HepG2 (cell line): ENCODE measurements around the gene DPH6. TPM values are rescaled to one million over a fixed set of nuclear protein-coding genes. Genes with fewer than 3 reads are reported as not detected.

Experiments used
- ATAC-seq: fragments of 200-7000 bp; cut with Tn5 transposase; 3 replicates; pipeline ENCODE4 v1.9.1; 2020; ENCODE audit warnings: mild to moderate bottlenecking, moderate library complexity
- BruUV-seq: library from RNA; stranded (reverse); fragments of 400-500 nt; replicated peaks from 2 replicates; lab custom pipeline; 2021; lab: Mats Ljungman, UMichigan
- CTCF ChIA-PET: fragments of 300-600 bp; formaldehyde crosslinking; extraction: SDS; loops from one replicate; lab custom pipeline; 2021; ENCODE audit warnings: low total read pairs, inconsistent platforms, low intra/inter-chr PET ratio; lab: Yijun Ruan, JAX
- POLR2A ChIA-PET: fragments of 350-600 bp; sonication (Branson Sonifier 250); formaldehyde crosslinking; loops from one replicate; lab custom pipeline; 2020; ENCODE audit warnings: antibody characterized with exemption, inconsistent platforms; lab: Yijun Ruan, JAX
- DNase-seq: peaks from one replicate; pipeline ENCODE4 v3.0.0-alpha.2; 2015; ENCODE audit warnings: low spot score
- FAIRE-seq: peaks from 3 replicates; lab custom pipeline; 2011; peaks lifted over from hg19 to GRCh38; lab: Jason Lieb, UNC
- H2AFZ ChIP-seq: one replicate; pipeline ENCODE4 v1.6.1; 2011; ENCODE audit warnings: low read length, inconsistent platforms
- H3K27ac ChIP-seq: fragments of 300-600 bp; 3 replicates; pipeline ENCODE4 v1.8.0; 2011; ENCODE audit warnings: mixed run types, mild to moderate bottlenecking, mixed read lengths, low read length, inconsistent platforms; ENCODE audit not compliant: insufficient read depth; ENCODE audit errors: extremely low read length
- H3K27me3 ChIP-seq, 2 experiments: fragments of 200-600 bp in 1 of 2; 2 replicates in 1 of 2; 3 replicates in 1 of 2; pipeline versions ENCODE4 v1.6.0 to v1.8.0; 2011; ENCODE audit warnings: low read length in 2 of 2, mild to moderate bottlenecking in 2 of 2, moderate library complexity in 2 of 2, inconsistent platforms in 1 of 2; ENCODE audit not compliant: insufficient read depth in 2 of 2, control insufficient read depth in 1 of 2
- H3K36me3 ChIP-seq, 2 experiments: fragments of 200-600 bp in 1 of 2; replicated peaks in 1 of 2; 2 replicates in 1 of 2; 3 replicates in 1 of 2; pipeline versions ENCODE4 v1.5.1 to v1.8.0; 2011; ENCODE audit warnings: low read length in 2 of 2, inconsistent platforms in 1 of 2; ENCODE audit not compliant: insufficient read depth in 2 of 2, control insufficient read depth in 1 of 2
- H3K4me1 ChIP-seq: 2 replicates; pipeline ENCODE4 v1.5.1; 2012; ENCODE audit warnings: low read length, inconsistent platforms; ENCODE audit not compliant: insufficient read depth
- H3K4me2 ChIP-seq: 2 replicates; pipeline ENCODE4 v1.6.0; 2011; ENCODE audit warnings: low read depth, low read length, inconsistent platforms
- H3K4me3 ChIP-seq, 3 experiments: fragments of 200-600 bp in 1 of 3; sonication (generic), shearing (Covaris generic) in 1 of 3; replicated peaks in 1 of 3; 2 replicates each; pipeline ENCODE4 v1.5.1; 2011 to 2016; ENCODE audit warnings: low read length in 3 of 3, inconsistent platforms in 2 of 3, low read depth in 2 of 3, mild to moderate bottlenecking in 2 of 3, control low read depth in 1 of 3, mixed read lengths in 1 of 3; ENCODE audit not compliant: insufficient read depth in 1 of 3
- H3K79me2 ChIP-seq: one replicate; pipeline ENCODE4 v1.6.1; 2011; ENCODE audit warnings: low read length, inconsistent platforms; ENCODE audit not compliant: insufficient read depth
- H3K9ac ChIP-seq: 2 replicates; pipeline ENCODE4 v1.6.0; 2011; ENCODE audit warnings: mild to moderate bottlenecking, low read depth, low read length, inconsistent platforms; ENCODE audit not compliant: insufficient read depth
- H3K9me3 ChIP-seq: 2 replicates; pipeline ENCODE4 v1.5.1; 2012; ENCODE audit warnings: mild to moderate bottlenecking, low read length
- H4K20me1 ChIP-seq: 2 replicates; pipeline ENCODE4 v1.6.0; 2011; ENCODE audit warnings: inconsistent platforms, mild to moderate bottlenecking, low read length, moderate library complexity; ENCODE audit not compliant: insufficient read depth
- CBX5 ChIP-seq: sonication (generic); formaldehyde crosslinking; IDR thresholded peaks from 2 replicates; pipeline ENCODE4 v1.4.0; 2020; ENCODE audit warnings: missing genetic modification reagents, borderline replicate concordance
- FOXM1 ChIP-seq: sonication (generic); formaldehyde crosslinking; IDR thresholded peaks from 2 replicates; pipeline ENCODE4 v1.5.0; 2020; ENCODE audit warnings: missing genetic modification reagents
- HCFC1 ChIP-seq: fragments of 150-350 bp; IDR thresholded peaks from 2 replicates; pipeline ENCODE4 v1.6.1; 2014; ENCODE audit warnings: low read depth, low read length
- HMGA1 ChIP-seq: sonication (generic); formaldehyde crosslinking; conservative IDR thresholded peaks from 2 replicates; pipeline ENCODE4 v1.4.0; 2020; ENCODE audit warnings: missing genetic modification reagents
- MIXL1 ChIP-seq: IDR thresholded peaks from 2 replicates; pipeline ENCODE4 v1.6.1; 2016
- MYNN ChIP-seq: sonication (generic); formaldehyde crosslinking; IDR thresholded peaks from 2 replicates; pipeline ENCODE4 v1.4.0; 2020; ENCODE audit warnings: mild to moderate bottlenecking, low read depth, missing genetic modification reagents
- SAP130 ChIP-seq: IDR thresholded peaks from 2 replicates; pipeline ENCODE4 v1.6.1; 2016; ENCODE audit warnings: low read depth
- TEAD2 ChIP-seq: sonication (generic); formaldehyde crosslinking; IDR thresholded peaks from 2 replicates; pipeline ENCODE4 v1.9.0; 2021; ENCODE audit warnings: missing genetic modification reagents
- TIGD3 ChIP-seq: sonication (generic); formaldehyde crosslinking; IDR thresholded peaks from 2 replicates; pipeline ENCODE4 v1.5.1; 2020; ENCODE audit warnings: mild to moderate bottlenecking, missing genetic modification reagents, borderline replicate concordance
- U2AF2 ChIP-seq: fragments of 200-400 bp; formaldehyde crosslinking; IDR thresholded peaks from 2 replicates; pipeline ENCODE4 v1.6.1; 2017; ENCODE audit warnings: low read depth, mild to moderate bottlenecking, low read length
- ZNF205 ChIP-seq: IDR thresholded peaks from 2 replicates; pipeline ENCODE4 v1.6.1; 2018; ENCODE audit warnings: missing biosample characterization, missing genetic modification reagents
- ZNF264 ChIP-seq: sonication (generic); formaldehyde crosslinking; IDR thresholded peaks from 2 replicates; pipeline ENCODE4 v1.4.0; 2020; ENCODE audit warnings: missing genetic modification reagents
- ZNF275 ChIP-seq: sonication (generic); formaldehyde crosslinking; IDR thresholded peaks from 2 replicates; pipeline ENCODE4 v1.8.0; 2022; ENCODE audit warnings: missing genetic modification reagents, mild to moderate bottlenecking, inconsistent platforms, borderline replicate concordance
- ZNF556 ChIP-seq: sonication (generic); formaldehyde crosslinking; IDR thresholded peaks from 2 replicates; pipeline ENCODE4 v1.4.0; 2020; ENCODE audit warnings: mild to moderate bottlenecking, missing genetic modification reagents, borderline replicate concordance
- ZNF589 ChIP-seq: sonication (generic); formaldehyde crosslinking; conservative IDR thresholded peaks from 2 replicates; pipeline ENCODE4 v1.8.0; 2022; ENCODE audit warnings: mild to moderate bottlenecking, moderate library complexity, missing genetic modification reagents
- ZNF616 ChIP-seq: sonication (generic); formaldehyde crosslinking; IDR thresholded peaks from 2 replicates; pipeline ENCODE4 v1.5.0; 2020; ENCODE audit warnings: low read depth, mild to moderate bottlenecking, missing genetic modification reagents
- ZNF75D ChIP-seq: sonication (generic); formaldehyde crosslinking; IDR thresholded peaks from 2 replicates; pipeline ENCODE4 v1.8.1; 2023; ENCODE audit warnings: missing genetic modification reagents, mild to moderate bottlenecking, borderline replicate concordance
- ZNF781 ChIP-seq: sonication (generic); formaldehyde crosslinking; IDR thresholded peaks from 2 replicates; pipeline ENCODE4 v1.5.1; 2020; ENCODE audit warnings: borderline replicate concordance, mild to moderate bottlenecking, missing genetic modification reagents; ENCODE audit errors: not compliant biosample characterization
- ZNF83 ChIP-seq: sonication (generic); formaldehyde crosslinking; IDR thresholded peaks from 2 replicates; pipeline ENCODE4 v1.4.0; 2020; ENCODE audit warnings: missing genetic modification reagents, mild to moderate bottlenecking, borderline replicate concordance
- in situ Hi-C: cut with HindIII; loops from 2 replicates; pipeline ENCODE4 v1.10.0; 2017; ENCODE audit warnings: low pct_unique_long_range_greater_than_20kb; ENCODE audit not compliant: extremely low pct_ligation_motif_present
- intact Hi-C: fragments of 100-400 bp; cut with micrococcal nuclease; formaldehyde crosslinking; loops from one replicate; pipeline ENCODE4 v1.10.0; 2022; ENCODE audit not compliant: unreplicated experiment
- polyA plus RNA-seq, 8 experiments: library from polyadenylated mRNA; depleted of rRNA in 3 of 8; stranded (reverse) in 7 of 8; unstranded in 1 of 8; fragments of >200 nt; fragmentation: Illumina TruSeq in 4 of 8; extraction: Trizol in 4 of 8; gene quantifications; 2 replicates each; pipeline versions ENCODE4 v1.2.1 to v1.2.3, GENCODE V29; 2011 to 2016; ENCODE audit warnings: low read depth in 4 of 8, missing spikeins in 1 of 8, mixed read lengths in 1 of 8; ENCODE audit not compliant: insufficient read depth in 1 of 8
- total RNA-seq, 5 experiments: library from RNA; depleted of rRNA; stranded (reverse); fragments of >200 nt; fragmentation: Illumina TruSeq; extraction: Trizol; gene quantifications; 2 replicates each; pipeline ENCODE4 v1.2.3, GENCODE V29; 2016; ENCODE audit warnings: low read depth in 1 of 5

DPH6 gene
- total and polyA plus RNA-seq, 2 of the 13 experiments (the other 11 are each of a cell fraction or from before 2014, with no cell fraction given): 10.2 to 25.8 TPM

GRCh38 chr15:35374661-35375060 lies 171.3 kb downstream of the DPH6 start:
- H3K9me3 ChIP-seq: no peaks in the 10 kb centered on the region
- no peaks in the 10 kb centered on the region for H4K20me1 ChIP-seq
- H3K27me3 ChIP-seq: no peaks in the 10 kb centered on the region
- H3K36me3 ChIP-seq: 0 out of 5 replicates have a peak, but pooled peaks cover 0 to 3% of the 10 kb centered on the region in 2 experiments
- FAIRE-seq: no peak
- no peak overlapping the region for H3K27ac ChIP-seq
- H3K4me3 ChIP-seq: no peak overlapping the region
- no peaks in the 10 kb centered on the region for H3K79me2 ChIP-seq
- no peak for TF ChIP-seq ZNF616
- no peak for TF ChIP-seq TEAD2 (CRISPR knock-in tag)
- TF ChIP-seq ZNF75D: no peak
- TF ChIP-seq ZNF556: no peak
- TF ChIP-seq ZNF589 (CRISPR knock-in tag): no peak
- TF ChIP-seq SAP130: no peak
- TF ChIP-seq ZNF205 (CRISPR knock-in tag): no peak
- no peak for TF ChIP-seq MYNN
- no peak for TF ChIP-seq TIGD3 (CRISPR knock-in tag)
- H3K9ac ChIP-seq: no peak overlapping the region
- ATAC-seq: no peak
- POLR2A ChIA-PET: no interaction called here
- in situ Hi-C loops: no loop called here
- H2AFZ ChIP-seq: no peak overlapping the region
- BruUV-seq: no TSS peak
- no peaks in the 10 kb centered on the region for H3K4me1 ChIP-seq
- no peak overlapping the region for H3K4me2 ChIP-seq
- DNase-seq: no peak
- CTCF ChIA-PET: no interaction called here
- intact Hi-C loops: no loop called here

- Histone ChIP-seq H3K9ac (no peak overlapping the region), H3K36me3 (no peaks in the 10 kb centered on the region), H3K4me1 (no peaks in the 10 kb centered on the region), H2AFZ (no peak overlapping the region), H3K4me3 (no peak overlapping the region), H4K20me1 (no peaks in the 10 kb centered on the region), H3K27ac (no peak overlapping the region), H3K9me3 (peaks cover 30% of the 10 kb centered on the region), H3K27me3 (no peaks in the 10 kb centered on the region), H3K4me2 (no peak overlapping the region), H3K79me2 (no peaks in the 10 kb centered on the region)
- ATAC-seq: no peak
- FAIRE-seq: no peak
- ChIA-PET POLR2A (no interaction called here), CTCF (no interaction called here)
- intact Hi-C loops: no loop called here
- in situ Hi-C loops: no loop called here
- DNase-seq: no peak
- BruUV-seq: no TSS peak
- TF ChIP-seq HCFC1 (no peak), ZNF83 (CRISPR knock-in tag) (no peak), FOXM1 (CRISPR knock-in tag) (no peak), ZNF264 (no peak), MIXL1 (CRISPR knock-in tag) (no peak), CBX5 (no peak), ZNF275 (no peak), U2AF2 (no peak), ZNF781 (CRISPR knock-in tag) (no peak), HMGA1 (CRISPR knock-in tag) (no peak)
These were observed 183.7 kb downstream of the DPH6 start for GRCh38 chr15:35362195-35362829.
